T-helper 2 cell (primary cell): ENCODE results near the gene PCDHA8.
"Not testable (repeated sequence)": the region's sequence is repeated elsewhere in the genome, so short reads cannot be mapped to it uniquely, and the experiment has no call there.

Experiments used
- DNase-seq, 5 experiments: peaks; one replicate each; pipeline versions ENCODE4 v3.0.0 to v3.0.0-alpha.2; 2012 to 2022

Gene PCDHA8

DNA sequence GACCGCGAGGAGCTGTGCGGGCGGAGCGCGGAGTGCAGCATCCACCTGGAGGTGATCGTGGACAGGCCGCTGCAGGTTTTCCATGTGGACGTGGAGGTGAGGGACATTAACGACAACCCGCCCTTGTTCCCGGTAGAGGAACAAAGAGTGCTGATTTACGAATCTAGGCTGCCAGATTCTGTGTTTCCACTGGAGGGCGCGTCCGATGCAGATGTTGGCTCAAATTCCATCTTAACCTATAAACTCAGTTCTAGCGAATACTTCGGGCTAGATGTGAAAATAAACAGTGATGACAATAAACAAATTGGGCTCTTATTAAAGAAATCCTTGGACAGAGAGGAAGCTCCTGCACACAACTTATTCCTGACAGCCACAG lies 12.6 kb upstream of the PCDHA8 start:
- DNase-seq: no peak

- DNase-seq: not testable (repeated sequence)
Measured at GRCh38 chr5:140829511-140830501, 11.2 kb upstream of the PCDHA8 start.

DNA sequence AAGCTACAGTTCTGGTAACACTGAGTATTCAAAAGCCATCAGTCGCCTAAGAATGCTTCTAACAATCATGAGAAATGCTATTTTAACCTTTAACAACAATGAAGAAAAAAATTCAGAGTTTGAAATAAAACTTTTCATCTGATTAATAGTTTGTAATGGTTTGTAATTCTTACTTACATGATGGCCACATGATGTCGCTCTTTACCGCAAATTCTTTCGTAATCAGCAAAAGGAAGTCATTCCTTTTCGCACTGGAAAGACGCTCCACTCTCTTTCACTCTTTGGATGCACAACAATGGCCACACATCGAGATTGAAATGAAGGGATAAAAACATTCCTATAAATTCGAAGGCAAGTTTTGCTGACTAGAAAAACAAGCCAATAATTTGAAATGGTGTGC lies 7.0 kb upstream of the PCDHA8 start, which contains the start of gene PCDHA7:
Gene PCDHA7, plus strand, starts transcription at position 277 of the 400 bp plus-strand sequence. Its CDS starts 115 bp downstream, at position 392.
- DNase-seq: no peak

GRCh38 chr5:140834439-140835008 lies 6.5 kb upstream of the PCDHA8 start:
- DNase-seq: not testable (repeated sequence)

DNA sequence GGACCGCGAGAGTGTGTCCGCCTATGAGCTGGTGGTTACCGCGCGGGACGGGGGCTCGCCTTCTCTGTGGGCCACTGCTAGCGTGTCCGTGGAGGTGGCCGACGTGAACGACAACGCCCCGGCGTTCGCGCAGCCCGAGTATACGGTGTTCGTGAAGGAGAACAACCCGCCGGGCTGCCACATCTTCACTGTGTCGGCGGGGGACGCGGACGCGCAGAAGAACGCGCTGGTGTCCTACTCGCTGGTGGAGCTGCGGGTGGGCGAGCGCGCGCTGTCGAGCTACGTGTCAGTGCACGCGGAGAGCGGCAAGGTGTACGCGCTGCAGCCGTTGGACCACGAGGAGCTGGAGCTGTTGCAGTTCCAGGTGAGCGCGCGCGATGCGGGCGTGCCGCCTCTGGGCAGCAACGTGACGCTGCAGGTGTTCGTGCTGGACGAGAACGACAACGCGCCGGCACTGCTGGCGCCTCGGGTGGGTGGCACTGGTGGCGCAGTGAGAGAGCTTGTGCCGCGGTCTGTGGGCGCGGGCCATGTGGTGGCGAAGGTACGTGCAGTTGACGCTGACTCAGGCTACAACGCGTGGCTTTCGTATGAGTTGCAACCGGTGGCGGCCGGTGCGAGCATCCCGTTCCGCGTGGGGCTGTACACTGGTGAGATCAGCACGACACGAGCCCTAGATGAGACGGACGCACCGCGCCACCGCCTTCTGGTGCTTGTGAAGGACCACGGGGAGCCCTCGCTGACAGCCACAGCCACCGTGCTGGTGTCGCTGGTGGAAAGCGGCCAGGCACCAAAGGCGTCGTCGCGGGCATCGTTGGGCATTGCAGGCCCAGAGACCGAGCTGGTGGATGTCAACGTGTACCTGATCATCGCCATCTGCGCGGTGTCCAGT lies 5.1 kb upstream of the PCDHA8 start:
- DNase-seq: no peak

GRCh38 chr5:140842798-140843733 lies 2.1 kb downstream of the PCDHA8 start:
- DNase-seq: no peak

DNA sequence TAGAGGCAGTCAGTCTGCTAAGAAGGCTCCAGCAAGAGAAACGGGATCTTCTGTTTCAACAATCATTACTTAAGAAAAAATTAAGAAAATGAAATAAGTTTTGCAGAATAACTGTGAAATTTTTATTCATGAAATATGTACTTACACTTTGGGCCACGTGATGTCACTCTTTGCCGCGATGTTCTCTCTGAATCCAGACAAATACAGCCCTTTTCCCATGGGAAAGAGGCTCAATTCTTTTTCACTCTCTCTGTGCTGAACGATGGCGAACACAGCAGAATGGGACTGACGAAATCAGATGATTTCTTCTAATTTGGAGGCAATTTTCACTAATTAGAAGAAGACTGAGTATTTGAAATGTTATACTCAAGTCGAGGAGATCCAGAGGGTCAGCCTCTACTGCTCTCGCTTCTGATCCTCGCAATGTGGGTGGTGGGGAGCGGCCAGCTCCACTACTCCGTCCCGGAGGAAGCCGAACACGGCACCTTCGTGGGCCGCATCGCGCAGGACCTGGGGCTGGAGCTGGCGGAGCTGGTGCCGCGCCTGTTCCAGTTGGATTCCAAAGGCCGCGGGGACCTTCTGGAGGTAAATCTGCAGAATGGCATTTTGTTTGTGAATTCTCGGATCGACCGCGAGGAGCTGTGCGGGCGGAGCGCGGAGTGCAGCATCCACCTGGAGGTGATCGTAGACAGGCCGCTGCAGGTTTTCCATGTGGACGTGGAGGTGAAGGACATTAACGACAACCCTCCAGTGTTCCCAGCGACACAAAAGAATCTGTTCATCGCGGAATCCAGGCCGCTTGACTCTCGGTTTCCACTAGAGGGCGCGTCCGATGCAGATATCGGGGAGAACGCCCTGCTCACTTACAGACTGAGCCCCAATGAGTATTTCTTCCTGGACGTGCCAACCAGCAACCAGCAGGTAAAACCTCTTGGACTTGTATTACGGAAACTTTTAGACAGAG lies 7.4 kb downstream of the PCDHA8 start, which contains the start of gene PCDHA9:
Gene PCDHA9, plus strand, starts transcription at position 244 of the 964 bp plus-strand sequence. Its CDS starts 114 bp downstream, at position 358.
- DNase-seq: not testable (repeated sequence)

- DNase-seq: not testable (repeated sequence)
Measured at GRCh38 chr5:140849831-140850634, 9.0 kb downstream of the PCDHA8 start.

GRCh38 chr5:140855772-140856674 lies 15.0 kb downstream of the PCDHA8 start, which contains the start of gene PCDHA10:
Gene PCDHA10 (plus strand): TSS chr5:140855897. CDS start chr5:140856049, 152 bp downstream.
- DNase-seq: no peak

GRCh38 chr5:140857177-140857986 lies 16.4 kb downstream of the PCDHA8 start:
- DNase-seq: no peak

DNA sequence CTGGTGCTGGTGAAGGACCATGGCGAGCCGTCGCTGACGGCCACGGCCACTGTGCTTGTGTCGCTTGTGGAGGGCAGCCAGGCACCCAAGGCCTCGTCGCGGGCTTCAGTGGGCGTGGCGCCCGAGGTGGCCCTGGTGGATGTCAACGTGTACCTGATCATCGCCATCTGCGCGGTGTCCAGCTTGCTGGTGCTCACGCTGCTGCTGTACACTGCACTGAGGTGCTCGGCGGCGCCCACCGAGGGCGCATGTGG lies 16.9 kb downstream of the PCDHA8 start:
- DNase-seq: no peak

DNA sequence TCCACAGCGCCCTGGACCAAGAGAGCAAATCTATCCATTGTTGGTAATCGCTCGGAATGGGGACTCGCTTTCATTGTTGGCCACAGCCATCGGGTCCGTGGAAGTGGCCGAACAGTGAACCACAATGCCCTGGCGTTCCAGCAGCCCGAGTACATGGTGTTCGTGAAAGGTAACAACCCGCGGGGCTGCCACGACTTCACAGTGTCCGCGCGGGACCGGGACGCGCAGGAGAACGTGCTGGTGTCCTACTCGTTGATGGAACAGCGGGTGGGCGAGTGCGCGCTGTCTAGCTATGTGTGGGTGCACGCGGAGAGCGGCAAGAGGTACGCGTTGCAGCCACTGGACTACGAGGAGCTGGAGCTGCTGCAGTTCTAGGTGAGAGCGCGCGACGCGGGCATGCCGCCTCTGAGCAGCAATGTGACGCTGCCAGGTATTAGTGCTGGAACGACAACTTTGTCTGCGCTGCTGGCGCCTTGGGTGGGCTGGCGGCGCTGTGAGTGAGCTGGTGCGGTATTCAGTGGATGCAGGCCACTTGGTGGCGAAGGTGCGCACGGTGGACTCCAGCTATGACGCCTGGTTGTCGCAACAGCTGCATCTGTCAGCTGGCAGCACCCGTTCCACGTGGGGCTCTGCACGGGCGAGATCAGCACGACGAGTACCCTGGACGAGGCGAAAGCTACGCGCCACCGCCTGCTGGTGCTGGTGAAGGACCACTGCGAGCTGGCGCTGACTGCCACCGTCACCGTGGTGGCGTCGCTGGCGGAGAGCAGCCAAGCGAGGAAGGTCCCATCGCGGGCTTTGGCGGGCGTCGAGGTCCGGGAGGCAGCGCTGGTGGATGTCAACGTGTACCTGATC lies 21.7 kb downstream of the PCDHA8 start:
- DNase-seq: no peak

DNA sequence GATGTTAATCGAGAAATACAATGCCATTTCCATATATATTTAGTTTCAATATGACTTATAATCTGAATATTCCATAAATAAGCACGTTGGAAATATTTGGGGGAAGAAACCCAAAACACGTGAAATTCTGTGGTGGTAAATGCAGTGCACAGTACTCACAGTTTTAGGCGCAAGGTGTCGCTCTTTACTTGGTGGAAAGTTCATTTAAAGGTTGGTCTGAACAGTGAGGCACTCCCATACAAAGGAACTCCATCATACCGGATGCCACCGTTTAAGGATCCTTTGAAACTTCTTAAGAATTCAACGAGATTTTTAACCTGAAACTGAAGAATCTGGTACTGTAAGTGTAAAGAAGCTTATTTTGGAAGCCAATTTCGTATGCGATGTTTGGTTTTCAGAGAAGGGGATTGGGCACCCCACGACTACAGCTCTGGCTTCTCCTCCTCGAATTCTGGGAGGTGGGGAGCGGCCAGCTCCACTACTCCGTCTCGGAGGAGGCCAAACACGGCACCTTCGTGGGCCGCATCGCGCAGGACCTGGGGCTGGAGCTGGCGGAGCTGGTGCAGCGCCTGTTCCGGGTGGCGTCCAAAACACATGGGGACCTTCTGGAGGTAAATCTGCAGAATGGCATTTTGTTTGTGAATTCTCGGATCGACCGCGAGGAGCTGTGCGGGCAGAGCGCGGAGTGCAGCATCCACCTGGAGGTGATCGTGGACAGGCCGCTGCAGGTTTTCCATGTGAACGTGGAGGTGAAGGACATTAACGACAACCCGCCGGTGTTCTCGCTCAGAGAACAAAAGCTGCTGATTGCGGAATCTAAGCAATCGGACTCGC lies 28.0 kb downstream of the PCDHA8 start, which contains the start of gene PCDHA11:
Gene PCDHA11, plus strand, starts transcription at position 237 of the 834 bp plus-strand sequence. Its CDS starts 147 bp downstream, at position 384.
- DNase-seq: no peak

- DNase-seq: no peak
Measured at GRCh38 chr5:140869555-140869886, 28.5 kb downstream of the PCDHA8 start.
